HCT116 (cell line): ENCODE results near the gene ASB17. TPM values are rescaled to one million over a fixed set of nuclear protein-coding genes. Genes with fewer than 3 reads are reported as not detected.

Experiments
- ATAC-seq: fragments of 200-7000 bp; cut with Tn5 transposase; 2 replicates; pipeline ENCODE4 v1.9.1; 2020; ENCODE audit warnings: mild to moderate bottlenecking, moderate library complexity
- BruUV-seq: library from RNA; stranded (reverse); fragments of 400-500 nt; replicated peaks from 2 replicates; lab custom pipeline; 2021; lab: Mats Ljungman, UMichigan
- CTCF ChIA-PET: fragments of 300-600 bp; sonication (Branson Sonifier 250); formaldehyde crosslinking; loops from one replicate; lab custom pipeline; 2021; ENCODE audit warnings: antibody characterized with exemption; lab: Charles Lee
- POLR2A ChIA-PET: fragments of 300-600, 350-600 bp; sonication (Branson Sonifier 250); formaldehyde crosslinking; loops from one replicate; lab custom pipeline; 2021; ENCODE audit warnings: antibody characterized with exemption; lab: Charles Lee
- RAD21 ChIA-PET, 2 experiments: fragments of 300-600 bp; sonication (Branson Sonifier 250); formaldehyde crosslinking; loops; one replicate each; lab custom pipeline; 2023; ENCODE audit warnings: low total read pairs in 2 of 2; ENCODE audit not compliant: uncharacterized antibody in 2 of 2, unreplicated experiment in 2 of 2, low non-redundant PET in 1 of 2; lab: Charles Lee
- DNase-seq: peaks from one replicate; pipeline ENCODE4 v3.0.0-alpha.2; 2010; ENCODE audit warnings: low read depth, low spot score
- H2AFZ ChIP-seq: fragments of 200-600 bp; shearing (Covaris generic), sonication (generic); 2 replicates; pipeline ENCODE4 v1.6.1; 2017; ENCODE audit warnings: low read depth, mixed run types, mixed read lengths, antibody characterized with exemption, low read length; ENCODE audit not compliant: poor library complexity, severe bottlenecking
- H3K27ac ChIP-seq: 2 replicates; pipeline ENCODE4 v1.5.1; 2012; ENCODE audit warnings: low read depth, low read length
- H3K27me3 ChIP-seq: fragments of 200-600 bp; sonication (generic); 2 replicates; pipeline ENCODE4 v1.6.1; 2016; ENCODE audit warnings: mixed run types, low read length, mixed read lengths; ENCODE audit not compliant: insufficient read depth
- H3K36me3 ChIP-seq, 2 experiments: fragments of 200-500 bp in 1 of 2; fragments of 200-600 bp in 1 of 2; sonication (Bioruptor generic) in 1 of 2; sonication (generic) in 1 of 2; 2 replicates each; pipeline versions ENCODE4 v1.5.1 to v1.6.1; 2014 to 2016; ENCODE audit warnings: low read length in 2 of 2, inconsistent platforms in 1 of 2, mixed read lengths in 1 of 2, mixed run types in 1 of 2; ENCODE audit not compliant: insufficient read depth in 2 of 2, control insufficient read depth in 1 of 2
- H3K4me1 ChIP-seq, 2 experiments: fragments of 200-600 bp in 1 of 2; sonication (generic) in 1 of 2; 2 replicates each; pipeline versions ENCODE4 v1.5.1 to v1.6.1; 2012 to 2017; ENCODE audit warnings: low read length in 2 of 2, inconsistent platforms in 1 of 2, mild to moderate bottlenecking in 1 of 2, mixed read lengths in 1 of 2, mixed run types in 1 of 2, moderate library complexity in 1 of 2; ENCODE audit not compliant: insufficient read depth in 2 of 2, control insufficient read depth in 1 of 2
- H3K4me2 ChIP-seq: fragments of 200-600 bp; sonication (generic); 2 replicates; pipeline ENCODE4 v1.6.1; 2017; ENCODE audit warnings: mixed run types, low read length, mixed read lengths
- H3K4me3 ChIP-seq, 2 experiments: fragments of 200-600 bp in 1 of 2; sonication (generic) in 1 of 2; replicated peaks in 1 of 2; 2 replicates each; pipeline ENCODE4 v1.5.1; 2011 to 2016; ENCODE audit warnings: low read length in 2 of 2, control low read depth in 1 of 2, low read depth in 1 of 2, mild to moderate bottlenecking in 1 of 2, mixed read lengths in 1 of 2, mixed run types in 1 of 2
- H3K79me2 ChIP-seq: fragments of 200-600 bp; sonication (generic); 2 replicates; pipeline ENCODE4 v1.6.1; 2017; ENCODE audit warnings: mild to moderate bottlenecking, mixed run types, low read length, moderate library complexity, mixed read lengths; ENCODE audit not compliant: insufficient read depth
- H3K9ac ChIP-seq: fragments of 200-600 bp; sonication (generic); 2 replicates; pipeline ENCODE4 v1.6.1; 2016; ENCODE audit warnings: low read length, mixed read lengths
- H3K9me2 ChIP-seq: fragments of 200-600 bp; sonication (generic), shearing (Covaris generic); 2 replicates; pipeline ENCODE4 v1.6.1; 2017; ENCODE audit warnings: mixed run types, mild to moderate bottlenecking, moderate library complexity; ENCODE audit not compliant: insufficient read depth
- H3K9me3 ChIP-seq, 2 experiments: fragments of 200-500 bp in 1 of 2; fragments of 200-600 bp in 1 of 2; sonication (Bioruptor generic) in 1 of 2; sonication (generic) in 1 of 2; 2 replicates each; pipeline ENCODE4 v1.6.1; 2014 to 2017; ENCODE audit warnings: low read length in 2 of 2, mixed read lengths in 2 of 2, inconsistent platforms in 1 of 2, low read depth in 1 of 2, mild to moderate bottlenecking in 1 of 2, mixed run types in 1 of 2, moderate library complexity in 1 of 2; ENCODE audit not compliant: control insufficient read depth in 1 of 2, insufficient read depth in 1 of 2
- H4K20me1 ChIP-seq: fragments of 200-600 bp; sonication (generic), shearing (Covaris generic); 2 replicates; pipeline ENCODE4 v1.6.1; 2017; ENCODE audit warnings: mixed run types, mild to moderate bottlenecking, moderate library complexity; ENCODE audit not compliant: insufficient read depth
- CBX3 ChIP-seq: IDR thresholded peaks from 2 replicates; pipeline ENCODE4 v1.6.1; 2012; ENCODE audit warnings: low read depth
- EGR1 ChIP-seq: IDR thresholded peaks from 2 replicates; pipeline ENCODE4 v1.6.1; 2012; ENCODE audit warnings: low read depth
- EZH2 ChIP-seq: fragments of 200-600 bp; sonication (generic); IDR thresholded peaks from 2 replicates; pipeline ENCODE4 v1.6.1; 2017; ENCODE audit warnings: antibody characterized with exemption, mixed run types
- FOSL1 ChIP-seq: IDR thresholded peaks from 2 replicates; pipeline ENCODE4 v1.6.1; 2012; ENCODE audit warnings: low read depth
- SRF ChIP-seq: IDR thresholded peaks from 2 replicates; pipeline ENCODE4 v1.6.1; 2012; ENCODE audit warnings: low read depth
- intact Hi-C: fragments of 100-400 bp; cut with micrococcal nuclease; formaldehyde crosslinking; loops from 2 replicates; pipeline ENCODE4 v1.10.0; 2022
- total RNA-seq: library from RNA; stranded (reverse); gene quantifications from one replicate; pipeline ENCODE4 v1.2.1, GENCODE V29; 2021; ENCODE audit not compliant: unreplicated experiment
- TF ChIP-seq, protein P1 (sequence below): IDR thresholded peaks from 2 replicates; pipeline ENCODE4 v1.6.1; 2012; ENCODE audit warnings: low read depth
- TF ChIP-seq, protein P2 (sequence below): IDR thresholded peaks from 2 replicates; pipeline ENCODE4 v1.6.1; 2011; ENCODE audit warnings: mild to moderate bottlenecking, low read length, moderate library complexity; ENCODE audit not compliant: insufficient replicate concordance; ENCODE audit errors: extremely low read depth

Gene ASB17
- total RNA-seq, 1 experiment from 2014 or later: not detected

DNA sequence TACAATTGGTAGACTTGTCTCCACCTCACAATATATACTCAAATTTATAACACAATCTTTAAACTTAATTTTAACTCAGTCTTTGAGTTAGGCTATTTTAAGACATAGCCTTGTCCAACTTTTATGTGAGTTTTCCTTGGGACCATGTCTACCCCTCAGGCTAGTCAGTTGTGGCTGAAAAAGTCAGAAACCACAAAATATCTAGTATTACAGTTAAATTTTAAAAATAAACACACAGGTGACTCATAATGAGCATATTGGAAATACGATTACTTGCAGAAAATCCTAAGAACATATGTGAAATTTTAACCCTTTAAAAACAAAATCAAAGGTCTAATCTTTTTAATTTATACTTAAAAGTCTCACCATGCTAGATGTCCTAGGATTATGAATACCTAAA is 4.8 kb upstream of the ASB17 start:
- Histone ChIP-seq H3K4me2 (no peak overlapping the region), H3K4me1 (no peaks in the 10 kb centered on the region), H3K27ac (no peak overlapping the region), H3K9ac (no peak overlapping the region), H3K9me2 (no peaks in the 10 kb centered on the region), H3K36me3 (no peaks in the 10 kb centered on the region), H3K27me3 (no peaks in the 10 kb centered on the region), H2AFZ (no peak overlapping the region), H3K79me2 (no peaks in the 10 kb centered on the region), H3K9me3 (no peaks in the 10 kb centered on the region), H3K4me3 (no peak overlapping the region), H4K20me1 (no peaks in the 10 kb centered on the region)
- intact Hi-C loops: no loop called here
- BruUV-seq: no TSS peak
- RAD21 ChIA-PET: no interaction called here
- CTCF ChIA-PET: no interaction called here
- DNase-seq: no peak
- ATAC-seq: no peak
- TF ChIP-seq EGR1: no peak
- no peak for TF ChIP-seq CBX3
- no peak for TF ChIP-seq FOSL1
- TF ChIP-seq SRF: no peak
- TF ChIP-seq EZH2: no peak
- TF ChIP-seq, protein P1, sequence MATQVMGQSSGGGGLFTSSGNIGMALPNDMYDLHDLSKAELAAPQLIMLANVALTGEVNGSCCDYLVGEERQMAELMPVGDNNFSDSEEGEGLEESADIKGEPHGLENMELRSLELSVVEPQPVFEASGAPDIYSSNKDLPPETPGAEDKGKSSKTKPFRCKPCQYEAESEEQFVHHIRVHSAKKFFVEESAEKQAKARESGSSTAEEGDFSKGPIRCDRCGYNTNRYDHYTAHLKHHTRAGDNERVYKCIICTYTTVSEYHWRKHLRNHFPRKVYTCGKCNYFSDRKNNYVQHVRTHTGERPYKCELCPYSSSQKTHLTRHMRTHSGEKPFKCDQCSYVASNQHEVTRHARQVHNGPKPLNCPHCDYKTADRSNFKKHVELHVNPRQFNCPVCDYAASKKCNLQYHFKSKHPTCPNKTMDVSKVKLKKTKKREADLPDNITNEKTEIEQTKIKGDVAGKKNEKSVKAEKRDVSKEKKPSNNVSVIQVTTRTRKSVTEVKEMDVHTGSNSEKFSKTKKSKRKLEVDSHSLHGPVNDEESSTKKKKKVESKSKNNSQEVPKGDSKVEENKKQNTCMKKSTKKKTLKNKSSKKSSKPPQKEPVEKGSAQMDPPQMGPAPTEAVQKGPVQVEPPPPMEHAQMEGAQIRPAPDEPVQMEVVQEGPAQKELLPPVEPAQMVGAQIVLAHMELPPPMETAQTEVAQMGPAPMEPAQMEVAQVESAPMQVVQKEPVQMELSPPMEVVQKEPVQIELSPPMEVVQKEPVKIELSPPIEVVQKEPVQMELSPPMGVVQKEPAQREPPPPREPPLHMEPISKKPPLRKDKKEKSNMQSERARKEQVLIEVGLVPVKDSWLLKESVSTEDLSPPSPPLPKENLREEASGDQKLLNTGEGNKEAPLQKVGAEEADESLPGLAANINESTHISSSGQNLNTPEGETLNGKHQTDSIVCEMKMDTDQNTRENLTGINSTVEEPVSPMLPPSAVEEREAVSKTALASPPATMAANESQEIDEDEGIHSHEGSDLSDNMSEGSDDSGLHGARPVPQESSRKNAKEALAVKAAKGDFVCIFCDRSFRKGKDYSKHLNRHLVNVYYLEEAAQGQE: no peak
- TF ChIP-seq, protein P2, sequence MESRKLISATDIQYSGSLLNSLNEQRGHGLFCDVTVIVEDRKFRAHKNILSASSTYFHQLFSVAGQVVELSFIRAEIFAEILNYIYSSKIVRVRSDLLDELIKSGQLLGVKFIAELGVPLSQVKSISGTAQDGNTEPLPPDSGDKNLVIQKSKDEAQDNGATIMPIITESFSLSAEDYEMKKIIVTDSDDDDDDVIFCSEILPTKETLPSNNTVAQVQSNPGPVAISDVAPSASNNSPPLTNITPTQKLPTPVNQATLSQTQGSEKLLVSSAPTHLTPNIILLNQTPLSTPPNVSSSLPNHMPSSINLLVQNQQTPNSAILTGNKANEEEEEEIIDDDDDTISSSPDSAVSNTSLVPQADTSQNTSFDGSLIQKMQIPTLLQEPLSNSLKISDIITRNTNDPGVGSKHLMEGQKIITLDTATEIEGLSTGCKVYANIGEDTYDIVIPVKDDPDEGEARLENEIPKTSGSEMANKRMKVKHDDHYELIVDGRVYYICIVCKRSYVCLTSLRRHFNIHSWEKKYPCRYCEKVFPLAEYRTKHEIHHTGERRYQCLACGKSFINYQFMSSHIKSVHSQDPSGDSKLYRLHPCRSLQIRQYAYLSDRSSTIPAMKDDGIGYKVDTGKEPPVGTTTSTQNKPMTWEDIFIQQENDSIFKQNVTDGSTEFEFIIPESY: no peak
- POLR2A ChIA-PET: no interaction called here
